ENCODE measurements around the gene RBP3.

The RBP3 gene

GRCh38 chr10:47333532-47333931, 14.6 kb upstream of the RBP3 start:
- TF ChIP-seq EZH2phosphoT487 (IDR thresholded peaks at IDR 0.05; ENCODE audit: borderline replicate concordance, low read length) (no peak), CTCF (IDR thresholded peaks at IDR 0.05; ENCODE audit: low read depth, low read length, poor library complexity, severe bottlenecking) (no peak)
- no peaks in the 10 kb centered on the region; the same call in 1 of the 2 replicates for H3K9me3 ChIP-seq (ENCODE audit: control insufficient read depth, insufficient read depth, low read length)
- no peak overlapping the region for H3K4me2 ChIP-seq (ENCODE audit: low read length)
- no peaks in the 10 kb centered on the region for H3K36me3 ChIP-seq (ENCODE audit: control insufficient read depth, low read length)
- H3K27ac ChIP-seq (ENCODE audit: low read depth, low read length) = no peak overlapping the region
- no peaks in the 10 kb centered on the region for H3K9me2 ChIP-seq (replicated peaks; ENCODE audit: control insufficient read depth, low read length)
- H3F3A ChIP-seq (ENCODE audit: control insufficient read depth, insufficient read depth) = no peaks in the 10 kb centered on the region
- no peaks in the 10 kb centered on the region for H3K79me2 ChIP-seq (ENCODE audit: control insufficient read depth, low read length)
- H3K4me3 ChIP-seq (ENCODE audit: low read length) = no peak overlapping the region
- no peaks in the 10 kb centered on the region for H3K27me3 ChIP-seq (ENCODE audit: control insufficient read depth, low read length)
- H3K4me1 ChIP-seq (ENCODE audit: control insufficient read depth, low read length) = no peaks in the 10 kb centered on the region
- H4K20me1 ChIP-seq (ENCODE audit: control insufficient read depth, insufficient read depth, low read depth, low read length) = no peaks in the 10 kb centered on the region

GRCh38 chr10:47334466-47335295, 13.5 kb upstream of the RBP3 start:
- Histone ChIP-seq H3F3A (ENCODE audit: control insufficient read depth, insufficient read depth) (no peaks in the 10 kb centered on the region), H3K79me2 (ENCODE audit: control insufficient read depth, low read length) (no peaks in the 10 kb centered on the region)

GRCh38 chr10:47335906-47336305, 12.3 kb upstream of the RBP3 start:
- Histone ChIP-seq H3K4me2 (ENCODE audit: low read length) (no peak overlapping the region), H3K36me3 (ENCODE audit: control insufficient read depth, low read length) (no peaks in the 10 kb centered on the region), H3K79me2 (ENCODE audit: control insufficient read depth, low read length) (no peaks in the 10 kb centered on the region), H3K27me3 (ENCODE audit: control insufficient read depth, low read length) (no peaks in the 10 kb centered on the region), H3K4me3 (ENCODE audit: low read length) (no peak overlapping the region), H3K9me3 (ENCODE audit: control insufficient read depth, insufficient read depth, low read length) (no peaks in the 10 kb centered on the region), H4K20me1 (ENCODE audit: control insufficient read depth, insufficient read depth, low read depth, low read length) (no peaks in the 10 kb centered on the region), H3K9me2 (replicated peaks; ENCODE audit: control insufficient read depth, low read length) (no peaks in the 10 kb centered on the region), H3F3A (ENCODE audit: control insufficient read depth, insufficient read depth) (no peaks in the 10 kb centered on the region), H3K4me1 (ENCODE audit: control insufficient read depth, low read length) (no peaks in the 10 kb centered on the region), H3K27ac (ENCODE audit: low read depth, low read length) (no peak overlapping the region)
- TF ChIP-seq CTCF (IDR thresholded peaks at IDR 0.05; ENCODE audit: low read depth, low read length, poor library complexity, severe bottlenecking) (no peak), EZH2phosphoT487 (IDR thresholded peaks at IDR 0.05; ENCODE audit: borderline replicate concordance, low read length) (no peak)

More at GRCh38 chr10:47334466-47335295, 13.5 kb upstream of the RBP3 start:
- no peaks in the 10 kb centered on the region for H3K27me3 ChIP-seq (ENCODE audit: control insufficient read depth, low read length)
- H3K9me2 ChIP-seq (replicated peaks; ENCODE audit: control insufficient read depth, low read length) = no peaks in the 10 kb centered on the region
- H3K36me3 ChIP-seq (ENCODE audit: control insufficient read depth, low read length) = no peaks in the 10 kb centered on the region
- no peak overlapping the region for H3K27ac ChIP-seq (ENCODE audit: low read depth, low read length)
- H3K4me3 ChIP-seq (ENCODE audit: low read length) = no peak overlapping the region
- no peak overlapping the region for H3K4me2 ChIP-seq (ENCODE audit: low read length)
- TF ChIP-seq EZH2phosphoT487 (IDR thresholded peaks at IDR 0.05; ENCODE audit: borderline replicate concordance, low read length) = no peak
- H3K4me1 ChIP-seq (ENCODE audit: control insufficient read depth, low read length) = no peaks in the 10 kb centered on the region
- no peaks in the 10 kb centered on the region for H3K9me3 ChIP-seq (ENCODE audit: control insufficient read depth, insufficient read depth, low read length)
- H4K20me1 ChIP-seq (ENCODE audit: control insufficient read depth, insufficient read depth, low read depth, low read length) = no peaks in the 10 kb centered on the region

- Histone ChIP-seq H4K20me1 (ENCODE audit: control insufficient read depth, insufficient read depth, low read depth, low read length) (no peaks in the 10 kb centered on the region), H3K79me2 (ENCODE audit: control insufficient read depth, low read length) (no peaks in the 10 kb centered on the region), H3K4me2 (ENCODE audit: low read length) (no peak overlapping the region), H3K36me3 (ENCODE audit: control insufficient read depth, low read length) (no peaks in the 10 kb centered on the region), H3K4me3 (ENCODE audit: low read length) (no peak overlapping the region), H3K9me3 (ENCODE audit: control insufficient read depth, insufficient read depth, low read length) (no peaks in the 10 kb centered on the region), H3F3A (ENCODE audit: control insufficient read depth, insufficient read depth) (no peaks in the 10 kb centered on the region), H3K27me3 (ENCODE audit: control insufficient read depth, low read length) (no peaks in the 10 kb centered on the region), H3K4me1 (ENCODE audit: control insufficient read depth, low read length) (no peaks in the 10 kb centered on the region), H3K27ac (ENCODE audit: low read depth, low read length) (no peak overlapping the region), H3K9me2 (replicated peaks; ENCODE audit: control insufficient read depth, low read length) (no peaks in the 10 kb centered on the region)
- TF ChIP-seq EZH2phosphoT487 (IDR thresholded peaks at IDR 0.05; ENCODE audit: borderline replicate concordance, low read length) = no peak
- no peak for TF ChIP-seq CTCF (IDR thresholded peaks at IDR 0.05; ENCODE audit: low read depth, low read length, poor library complexity, severe bottlenecking)
Observed at GRCh38 chr10:47336387-47337134, 11.6 kb upstream of the RBP3 start.

Data from DOHH2 (cell line).